Liver (tissue), 9 donors: ENCODE results near the gene RPS6KA3. TPM values are rescaled to one million over a fixed set of nuclear protein-coding genes. Genes with fewer than 3 reads are reported as not detected.

Experiments used
- DNase-seq: peaks from one replicate; pipeline ENCODE4 v3.0.0-alpha.2; 2017; ENCODE audit warnings: low spot score
- H3K27ac ChIP-seq, 2 donors: one replicate each; pipeline ENCODE4 v1.7.0; 2013; ENCODE audit warnings: inconsistent platforms in 2 of 2, low read length in 2 of 2, control low read depth in 1 of 2, low read depth in 1 of 2, mild to moderate bottlenecking in 1 of 2
- H3K27me3 ChIP-seq, 4 donors: one replicate each; pipeline versions ENCODE4 v1.6.1 to v1.7.0; 2013; ENCODE audit warnings: low read length in 3 of 4, inconsistent platforms in 1 of 4, mild to moderate bottlenecking in 1 of 4, moderate library complexity in 1 of 4; ENCODE audit not compliant: control insufficient read depth in 4 of 4, insufficient read depth in 4 of 4
- H3K36me3 ChIP-seq, 4 donors: one replicate each; pipeline versions ENCODE4 v1.6.1 to v1.7.0; 2013; ENCODE audit warnings: low read length in 3 of 4, mild to moderate bottlenecking in 3 of 4, low read depth in 1 of 4, moderate library complexity in 1 of 4; ENCODE audit not compliant: control insufficient read depth in 4 of 4, insufficient read depth in 3 of 4
- H3K4me1 ChIP-seq, 4 donors: one replicate each; pipeline versions ENCODE4 v1.6.1 to v1.7.0; 2013; ENCODE audit warnings: low read length in 3 of 4, mild to moderate bottlenecking in 3 of 4, moderate library complexity in 1 of 4; ENCODE audit not compliant: control insufficient read depth in 4 of 4, insufficient read depth in 4 of 4
- H3K4me3 ChIP-seq, 3 donors: one replicate each; pipeline versions ENCODE4 v1.6.1 to v1.7.0; 2013; ENCODE audit warnings: low read length in 3 of 3, control low read depth in 1 of 3, low read depth in 1 of 3, mild to moderate bottlenecking in 1 of 3
- H3K9ac ChIP-seq, 2 donors: one replicate each; pipeline ENCODE4 v1.7.0; 2013; ENCODE audit warnings: low read length in 2 of 2, mild to moderate bottlenecking in 2 of 2, moderate library complexity in 2 of 2, control low read depth in 1 of 2, low read depth in 1 of 2
- H3K9me3 ChIP-seq, 4 donors: one replicate each; pipeline versions ENCODE4 v1.6.1 to v1.7.0; 2013; ENCODE audit warnings: low read length in 3 of 4; ENCODE audit not compliant: control insufficient read depth in 4 of 4
- EGR1 ChIP-seq, 2 donors: IDR thresholded peaks; 2 replicates each; pipeline ENCODE4 v1.6.1; 2016 to 2018; ENCODE audit warnings: antibody characterized with exemption in 2 of 2, low read depth in 2 of 2
- FOXA1 ChIP-seq: IDR thresholded peaks from 2 replicates; pipeline ENCODE4 v1.6.1; 2016; ENCODE audit warnings: antibody characterized with exemption
- FOXA2 ChIP-seq: IDR thresholded peaks from 2 replicates; pipeline ENCODE4 v1.6.1; 2016; ENCODE audit warnings: antibody characterized with exemption
- GABPA ChIP-seq, 2 donors: IDR thresholded peaks in 1 of 2; conservative IDR thresholded peaks in 1 of 2; 2 replicates each; pipeline ENCODE4 v1.6.1; 2016; ENCODE audit warnings: antibody characterized with exemption in 2 of 2, mild to moderate bottlenecking in 1 of 2, moderate library complexity in 1 of 2
- HNF4A ChIP-seq, 2 donors: conservative IDR thresholded peaks; 2 replicates each; pipeline ENCODE4 v1.6.1; 2016; ENCODE audit warnings: antibody characterized with exemption in 2 of 2, mild to moderate bottlenecking in 2 of 2
- HNF4G ChIP-seq: IDR thresholded peaks from 2 replicates; pipeline ENCODE4 v1.6.1; 2016; ENCODE audit warnings: antibody characterized with exemption
- JUND ChIP-seq, 2 donors: IDR thresholded peaks; 2 replicates each; pipeline ENCODE4 v1.6.1; 2016; ENCODE audit warnings: antibody characterized with exemption in 2 of 2
- NR2F2 ChIP-seq: IDR thresholded peaks from 2 replicates; pipeline ENCODE4 v1.6.1; 2016; ENCODE audit warnings: antibody characterized with exemption
- RAD21 ChIP-seq, 2 donors: IDR thresholded peaks; 2 replicates each; pipeline ENCODE4 v1.6.1; 2016; ENCODE audit warnings: antibody characterized with exemption in 2 of 2, mild to moderate bottlenecking in 2 of 2
- RXRA ChIP-seq, 2 donors: IDR thresholded peaks; 2 replicates each; pipeline ENCODE4 v1.6.1; 2017 to 2018; ENCODE audit warnings: antibody characterized with exemption in 2 of 2, mild to moderate bottlenecking in 1 of 2
- SP1 ChIP-seq: IDR thresholded peaks from 2 replicates; pipeline ENCODE4 v1.6.1; 2018; ENCODE audit warnings: antibody characterized with exemption, mild to moderate bottlenecking
- TAF1 ChIP-seq: conservative IDR thresholded peaks from 2 replicates; pipeline ENCODE4 v1.6.1; 2016; ENCODE audit warnings: antibody characterized with exemption, mild to moderate bottlenecking
- YY1 ChIP-seq: IDR thresholded peaks from 2 replicates; pipeline ENCODE4 v1.6.1; 2016; ENCODE audit warnings: antibody characterized with exemption, mild to moderate bottlenecking
- WGBS: extraction: QIAGEN DNeasy Blood & Tissue Kit; methylation state at CpG from one replicate; pipeline ENCODE4 v1.1.7; 2013; 5-methylcytosine and 5-hydroxymethylcytosine counted together
- polyA plus RNA-seq, 2 donors: library from polyadenylated mRNA; stranded (reverse) in 1 of 2; unstranded in 1 of 2; fragments of 200-250 nt in 1 of 2; fragments of >200 nt in 1 of 2; fragmentation: Nextera tagmentation in 1 of 2; extraction: Ambion mirVana in 1 of 2; gene quantifications; one replicate each; pipeline versions ENCODE4 v1.2.1 to v1.2.3, GENCODE V29; 2013 to 2015
- total RNA-seq, 2 donors: library from RNA; depleted of rRNA; stranded (reverse); fragments of >200 nt; gene quantifications; one replicate each; pipeline ENCODE4 v1.2.3, GENCODE V29; 2014
- TF ChIP-seq, protein P1 (sequence below): IDR thresholded peaks from 2 replicates; pipeline ENCODE4 v1.6.1; 2016; ENCODE audit warnings: antibody characterized with exemption
- TF ChIP-seq, protein P2 (sequence below): fragments of 150-350 bp; IDR thresholded peaks from 2 replicates; pipeline ENCODE4 v1.5.1; 2017; ENCODE audit warnings: improper control_type of control experiment, low read depth, low read length; ENCODE audit not compliant: missing input control
- TF ChIP-seq, protein P3 (sequence below): IDR thresholded peaks from 2 replicates; pipeline ENCODE4 v1.6.1; 2016; ENCODE audit warnings: antibody characterized with exemption
- TF ChIP-seq, protein P4 (sequence below): IDR thresholded peaks from 2 replicates; pipeline ENCODE4 v1.6.1; 2016; ENCODE audit warnings: antibody characterized with exemption
- TF ChIP-seq, protein P5 (sequence below): IDR thresholded peaks from 2 replicates; pipeline ENCODE4 v1.6.1; 2016; ENCODE audit warnings: antibody characterized with exemption, mild to moderate bottlenecking
- donor health status: healthy.
- donor health status: healthy.
- donor health status: healthy.
- donor health status: healthy.
- donor health status: healthy.

The RPS6KA3 gene
- total and polyA plus RNA-seq, 4 donors = 11.1 to 69.7 (median 38.8) TPM

DNA sequence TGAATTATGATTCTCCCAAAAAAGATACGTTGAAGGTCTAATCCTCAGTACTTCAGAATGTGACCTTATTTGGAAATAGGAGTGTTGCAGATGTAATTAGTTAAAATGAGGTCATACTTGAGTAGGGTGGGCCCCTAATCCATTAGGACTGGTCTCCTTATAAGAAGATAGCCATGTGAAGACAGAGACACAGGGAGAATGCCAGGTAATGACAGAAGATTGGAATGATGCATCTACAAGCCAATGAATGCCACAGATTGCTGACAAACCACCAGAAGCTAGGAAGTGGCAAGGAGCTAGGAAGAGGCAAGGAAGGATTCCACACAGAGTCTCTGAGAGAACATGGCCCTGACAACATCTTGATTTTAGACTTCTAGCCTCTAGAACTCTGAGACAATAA is 7.4 kb upstream of the RPS6KA3 start:
- WGBS = 91% methylated on average over 1 of the region's 1 CpG
- Histone ChIP-seq H3K27me3 (no peaks in the 10 kb centered on the region), H3K36me3 (no peaks in the 10 kb centered on the region), H3K4me3 (no peak overlapping the region), H3K4me1 (no peaks in the 10 kb centered on the region), H3K9ac (no peak overlapping the region), H3K9me3 (no peaks in the 10 kb centered on the region), H3K27ac (no peak overlapping the region)
- no peak for DNase-seq
- TF ChIP-seq TAF1 (no peak), HNF4A (conservative IDR thresholded peaks at IDR 0.05) (no peak), EGR1 (IDR thresholded peaks at IDR 0.05; ENCODE audit: low read depth in 2 of 2) (no peak), YY1 (no peak), RAD21 (IDR thresholded peaks at IDR 0.05) (no peak), RXRA (IDR thresholded peaks at IDR 0.05) (no peak), GABPA (IDR thresholded peaks at IDR 0.05 in 1 of 2, conservative IDR thresholded peaks at IDR 0.05 in 1 of 2) (no peak)
- TF ChIP-seq, protein P1, sequence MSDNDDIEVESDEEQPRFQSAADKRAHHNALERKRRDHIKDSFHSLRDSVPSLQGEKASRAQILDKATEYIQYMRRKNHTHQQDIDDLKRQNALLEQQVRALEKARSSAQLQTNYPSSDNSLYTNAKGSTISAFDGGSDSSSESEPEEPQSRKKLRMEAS = no peak
- TF ChIP-seq, protein P2, sequence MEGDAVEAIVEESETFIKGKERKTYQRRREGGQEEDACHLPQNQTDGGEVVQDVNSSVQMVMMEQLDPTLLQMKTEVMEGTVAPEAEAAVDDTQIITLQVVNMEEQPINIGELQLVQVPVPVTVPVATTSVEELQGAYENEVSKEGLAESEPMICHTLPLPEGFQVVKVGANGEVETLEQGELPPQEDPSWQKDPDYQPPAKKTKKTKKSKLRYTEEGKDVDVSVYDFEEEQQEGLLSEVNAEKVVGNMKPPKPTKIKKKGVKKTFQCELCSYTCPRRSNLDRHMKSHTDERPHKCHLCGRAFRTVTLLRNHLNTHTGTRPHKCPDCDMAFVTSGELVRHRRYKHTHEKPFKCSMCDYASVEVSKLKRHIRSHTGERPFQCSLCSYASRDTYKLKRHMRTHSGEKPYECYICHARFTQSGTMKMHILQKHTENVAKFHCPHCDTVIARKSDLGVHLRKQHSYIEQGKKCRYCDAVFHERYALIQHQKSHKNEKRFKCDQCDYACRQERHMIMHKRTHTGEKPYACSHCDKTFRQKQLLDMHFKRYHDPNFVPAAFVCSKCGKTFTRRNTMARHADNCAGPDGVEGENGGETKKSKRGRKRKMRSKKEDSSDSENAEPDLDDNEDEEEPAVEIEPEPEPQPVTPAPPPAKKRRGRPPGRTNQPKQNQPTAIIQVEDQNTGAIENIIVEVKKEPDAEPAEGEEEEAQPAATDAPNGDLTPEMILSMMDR = no peak
- TF ChIP-seq, protein P3, sequence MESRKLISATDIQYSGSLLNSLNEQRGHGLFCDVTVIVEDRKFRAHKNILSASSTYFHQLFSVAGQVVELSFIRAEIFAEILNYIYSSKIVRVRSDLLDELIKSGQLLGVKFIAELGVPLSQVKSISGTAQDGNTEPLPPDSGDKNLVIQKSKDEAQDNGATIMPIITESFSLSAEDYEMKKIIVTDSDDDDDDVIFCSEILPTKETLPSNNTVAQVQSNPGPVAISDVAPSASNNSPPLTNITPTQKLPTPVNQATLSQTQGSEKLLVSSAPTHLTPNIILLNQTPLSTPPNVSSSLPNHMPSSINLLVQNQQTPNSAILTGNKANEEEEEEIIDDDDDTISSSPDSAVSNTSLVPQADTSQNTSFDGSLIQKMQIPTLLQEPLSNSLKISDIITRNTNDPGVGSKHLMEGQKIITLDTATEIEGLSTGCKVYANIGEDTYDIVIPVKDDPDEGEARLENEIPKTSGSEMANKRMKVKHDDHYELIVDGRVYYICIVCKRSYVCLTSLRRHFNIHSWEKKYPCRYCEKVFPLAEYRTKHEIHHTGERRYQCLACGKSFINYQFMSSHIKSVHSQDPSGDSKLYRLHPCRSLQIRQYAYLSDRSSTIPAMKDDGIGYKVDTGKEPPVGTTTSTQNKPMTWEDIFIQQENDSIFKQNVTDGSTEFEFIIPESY = no peak

DNA sequence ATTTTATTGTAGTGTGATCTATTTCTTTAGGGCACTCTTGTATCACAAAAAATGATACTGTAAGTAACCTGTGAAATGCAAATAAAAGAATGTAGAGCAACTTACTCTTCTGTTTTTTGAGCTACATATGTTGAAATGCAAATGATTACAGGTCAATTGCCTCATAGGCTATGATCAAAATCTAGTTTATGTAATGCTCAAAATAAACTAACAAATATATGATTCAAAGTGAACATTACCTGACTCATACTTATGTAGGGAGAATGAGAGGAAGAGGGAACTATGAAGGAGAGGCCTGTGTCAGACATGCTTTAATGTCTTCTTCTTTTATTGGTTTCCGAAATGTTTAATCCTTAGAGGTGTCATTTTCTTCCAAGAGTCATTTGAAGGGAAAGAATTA is 5.0 kb upstream of the RPS6KA3 start:
- Histone ChIP-seq H3K4me3 (no peak overlapping the region), H3K27me3 (no peaks in the 10 kb centered on the region), H3K27ac (no peak overlapping the region), H3K4me1 (no peaks in the 10 kb centered on the region), H3K9ac (no peak overlapping the region), H3K36me3 (no peaks in the 10 kb centered on the region), H3K9me3 (no peaks in the 10 kb centered on the region)
- no peak for TF ChIP-seq SP1
- TF ChIP-seq GABPA (IDR thresholded peaks at IDR 0.05 in 1 of 2, conservative IDR thresholded peaks at IDR 0.05 in 1 of 2) = no peak
- no peak for TF ChIP-seq YY1
- TF ChIP-seq, protein P4, sequence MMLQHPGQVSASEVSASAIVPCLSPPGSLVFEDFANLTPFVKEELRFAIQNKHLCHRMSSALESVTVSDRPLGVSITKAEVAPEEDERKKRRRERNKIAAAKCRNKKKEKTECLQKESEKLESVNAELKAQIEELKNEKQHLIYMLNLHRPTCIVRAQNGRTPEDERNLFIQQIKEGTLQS = no peak
- TF ChIP-seq, protein P3 = no peak
- no peak for TF ChIP-seq NR2F2
- no peak for TF ChIP-seq RXRA (IDR thresholded peaks at IDR 0.05)
- no peak for TF ChIP-seq EGR1 (IDR thresholded peaks at IDR 0.05; ENCODE audit: low read depth in 2 of 2)
- no peak for TF ChIP-seq HNF4G
- no peak for TF ChIP-seq FOXA1
- no peak for TF ChIP-seq TAF1
- TF ChIP-seq FOXA2 = no peak
- TF ChIP-seq JUND (IDR thresholded peaks at IDR 0.05) = no peak
- TF ChIP-seq, protein P5, sequence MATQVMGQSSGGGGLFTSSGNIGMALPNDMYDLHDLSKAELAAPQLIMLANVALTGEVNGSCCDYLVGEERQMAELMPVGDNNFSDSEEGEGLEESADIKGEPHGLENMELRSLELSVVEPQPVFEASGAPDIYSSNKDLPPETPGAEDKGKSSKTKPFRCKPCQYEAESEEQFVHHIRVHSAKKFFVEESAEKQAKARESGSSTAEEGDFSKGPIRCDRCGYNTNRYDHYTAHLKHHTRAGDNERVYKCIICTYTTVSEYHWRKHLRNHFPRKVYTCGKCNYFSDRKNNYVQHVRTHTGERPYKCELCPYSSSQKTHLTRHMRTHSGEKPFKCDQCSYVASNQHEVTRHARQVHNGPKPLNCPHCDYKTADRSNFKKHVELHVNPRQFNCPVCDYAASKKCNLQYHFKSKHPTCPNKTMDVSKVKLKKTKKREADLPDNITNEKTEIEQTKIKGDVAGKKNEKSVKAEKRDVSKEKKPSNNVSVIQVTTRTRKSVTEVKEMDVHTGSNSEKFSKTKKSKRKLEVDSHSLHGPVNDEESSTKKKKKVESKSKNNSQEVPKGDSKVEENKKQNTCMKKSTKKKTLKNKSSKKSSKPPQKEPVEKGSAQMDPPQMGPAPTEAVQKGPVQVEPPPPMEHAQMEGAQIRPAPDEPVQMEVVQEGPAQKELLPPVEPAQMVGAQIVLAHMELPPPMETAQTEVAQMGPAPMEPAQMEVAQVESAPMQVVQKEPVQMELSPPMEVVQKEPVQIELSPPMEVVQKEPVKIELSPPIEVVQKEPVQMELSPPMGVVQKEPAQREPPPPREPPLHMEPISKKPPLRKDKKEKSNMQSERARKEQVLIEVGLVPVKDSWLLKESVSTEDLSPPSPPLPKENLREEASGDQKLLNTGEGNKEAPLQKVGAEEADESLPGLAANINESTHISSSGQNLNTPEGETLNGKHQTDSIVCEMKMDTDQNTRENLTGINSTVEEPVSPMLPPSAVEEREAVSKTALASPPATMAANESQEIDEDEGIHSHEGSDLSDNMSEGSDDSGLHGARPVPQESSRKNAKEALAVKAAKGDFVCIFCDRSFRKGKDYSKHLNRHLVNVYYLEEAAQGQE = no peak
- no peak for TF ChIP-seq RAD21 (IDR thresholded peaks at IDR 0.05)
- TF ChIP-seq, protein P1 = no peak
- no peak for TF ChIP-seq HNF4A (conservative IDR thresholded peaks at IDR 0.05)
- TF ChIP-seq, protein P2 = no peak
- 94% methylated on average over 1 of the region's 1 CpG for WGBS
- DNase-seq = no peak
